ENCODE data around the gene REL. TPM values are rescaled to one million over a fixed set of nuclear protein-coding genes. Genes with fewer than 3 reads are reported as not detected.

Gene REL
- total and polyA plus RNA-seq, 9 of the 15 experiments (the other 6 are each of a cell fraction or from before 2014, with no cell fraction given), result 0.63 to 8.6 (median 6.3) TPM

GRCh38 chr2:60972889-60973656 is 91.7 kb downstream of the REL start:
- H2AFZ ChIP-seq (ENCODE audit: low read depth, low read length), result no peak overlapping the region
- no peaks in the 10 kb centered on the region for H3K9me1 ChIP-seq (ENCODE audit: control insufficient read depth, insufficient read depth, low read length)
- FAIRE-seq (no peak), ATAC-seq (no peak), DNase-seq (ENCODE audit: extremely low read depth in 1 of 4, low spot score in 3 of 4) (no peak)
- no TSS peak for BruUV-seq (replicated peaks)
- no peaks in the 10 kb centered on the region for H4K20me1 ChIP-seq (replicated peaks; ENCODE audit: control insufficient read depth, insufficient read depth, low read length)
- no peaks in the 10 kb centered on the region for H3K79me2 ChIP-seq (ENCODE audit: control insufficient read depth, insufficient read depth, low read length)
- H3K27me3 ChIP-seq (ENCODE audit: control insufficient read depth in 2 of 2, insufficient read depth in 2 of 2, low read length in 2 of 2), result no peaks in the 10 kb centered on the region
- no peaks in the 10 kb centered on the region for H3K9me3 ChIP-seq (replicated peaks; ENCODE audit: control insufficient read depth, insufficient read depth, low read depth, low read length)
- peaks cover 0 to 9% of the 10 kb centered on the region in 2 experiments; a peak in 1 of 5 replicates for H3K4me1 ChIP-seq (replicated peaks in 1 of 2; ENCODE audit: control insufficient read depth in 2 of 2, insufficient read depth in 2 of 2, low read length in 2 of 2)
- no peak overlapping the region for H3K27ac ChIP-seq (ENCODE audit: extremely low read depth, low read depth, low read length)
- ChIA-PET POLR2A (interaction anchor here (1.9 kb wide), 1 partner anchor 8 kb away, joined by 5 read pairs; no protein-coding TSS in a partner anchor), CTCF (ENCODE audit: low intra/inter-chr PET ratio) (no interaction called here)
- H3K36me3 ChIP-seq (ENCODE audit: control insufficient read depth, insufficient read depth, low read length), result no peaks in the 10 kb centered on the region
- in situ Hi-C loops (cut with MboI) (no loop called here), intact Hi-C loops (cut with micrococcal nuclease) (no loop called here)
- 62% methylated on average over 25 of the region's 32 CpGs for WGBS (ENCODE audit: insufficient coverage, low coverage, missing lambda C conversion rate)
- H3K4me2 ChIP-seq (ENCODE audit: insufficient read depth, low read length), result no peak overlapping the region
- H3K4me3 ChIP-seq, result no peak overlapping the region
- H3K9ac ChIP-seq (ENCODE audit: insufficient read depth in 1 of 2, low read depth in 2 of 2, low read length in 2 of 2), result no peak overlapping the region; a peak in 1 of 4 replicates
- TF ChIP-seq YY1 (IDR thresholded peaks at IDR 0.05; ENCODE audit: borderline replicate concordance in 1 of 3, control insufficient read depth in 1 of 3, extremely low read depth in 1 of 3, insufficient read depth in 3 of 3, insufficient read length in 1 of 3, insufficient replicate concordance in 2 of 3, low read depth in 1 of 3, low read length in 2 of 3), result no peak
- no peak for TF ChIP-seq DMBX1 (CRISPR knock-in tag; IDR thresholded peaks at IDR 0.05; ENCODE audit: borderline replicate concordance)
- TF ChIP-seq ILK (tag; IDR thresholded peaks at IDR 0.05; ENCODE audit: borderline replicate concordance, low read depth), result no peak
- TF ChIP-seq, protein P1, sequence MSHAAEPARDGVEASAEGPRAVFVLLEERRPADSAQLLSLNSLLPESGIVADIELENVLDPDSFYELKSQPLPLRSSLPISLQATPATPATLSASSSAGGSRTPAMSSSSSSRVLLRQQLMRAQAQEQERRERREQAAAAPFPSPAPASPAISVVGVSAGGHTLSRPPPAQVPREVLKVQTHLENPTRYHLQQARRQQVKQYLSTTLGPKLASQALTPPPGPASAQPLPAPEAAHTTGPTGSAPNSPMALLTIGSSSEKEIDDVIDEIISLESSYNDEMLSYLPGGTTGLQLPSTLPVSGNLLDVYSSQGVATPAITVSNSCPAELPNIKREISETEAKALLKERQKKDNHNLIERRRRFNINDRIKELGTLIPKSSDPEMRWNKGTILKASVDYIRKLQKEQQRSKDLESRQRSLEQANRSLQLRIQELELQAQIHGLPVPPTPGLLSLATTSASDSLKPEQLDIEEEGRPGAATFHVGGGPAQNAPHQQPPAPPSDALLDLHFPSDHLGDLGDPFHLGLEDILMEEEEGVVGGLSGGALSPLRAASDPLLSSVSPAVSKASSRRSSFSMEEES (CRISPR knock-in tag; IDR thresholded peaks at IDR 0.05), result no peak
- no peak for TF ChIP-seq WHSC1 (IDR thresholded peaks at IDR 0.05; ENCODE audit: low read length)
- TF ChIP-seq BRF1 (IDR thresholded peaks at IDR 0.05; ENCODE audit: borderline replicate concordance, extremely low read depth, insufficient read length), result no peak
- TF ChIP-seq MBD2 (IDR thresholded peaks at IDR 0.05; ENCODE audit: borderline replicate concordance, low read depth), result no peak
- TF ChIP-seq, protein P2, sequence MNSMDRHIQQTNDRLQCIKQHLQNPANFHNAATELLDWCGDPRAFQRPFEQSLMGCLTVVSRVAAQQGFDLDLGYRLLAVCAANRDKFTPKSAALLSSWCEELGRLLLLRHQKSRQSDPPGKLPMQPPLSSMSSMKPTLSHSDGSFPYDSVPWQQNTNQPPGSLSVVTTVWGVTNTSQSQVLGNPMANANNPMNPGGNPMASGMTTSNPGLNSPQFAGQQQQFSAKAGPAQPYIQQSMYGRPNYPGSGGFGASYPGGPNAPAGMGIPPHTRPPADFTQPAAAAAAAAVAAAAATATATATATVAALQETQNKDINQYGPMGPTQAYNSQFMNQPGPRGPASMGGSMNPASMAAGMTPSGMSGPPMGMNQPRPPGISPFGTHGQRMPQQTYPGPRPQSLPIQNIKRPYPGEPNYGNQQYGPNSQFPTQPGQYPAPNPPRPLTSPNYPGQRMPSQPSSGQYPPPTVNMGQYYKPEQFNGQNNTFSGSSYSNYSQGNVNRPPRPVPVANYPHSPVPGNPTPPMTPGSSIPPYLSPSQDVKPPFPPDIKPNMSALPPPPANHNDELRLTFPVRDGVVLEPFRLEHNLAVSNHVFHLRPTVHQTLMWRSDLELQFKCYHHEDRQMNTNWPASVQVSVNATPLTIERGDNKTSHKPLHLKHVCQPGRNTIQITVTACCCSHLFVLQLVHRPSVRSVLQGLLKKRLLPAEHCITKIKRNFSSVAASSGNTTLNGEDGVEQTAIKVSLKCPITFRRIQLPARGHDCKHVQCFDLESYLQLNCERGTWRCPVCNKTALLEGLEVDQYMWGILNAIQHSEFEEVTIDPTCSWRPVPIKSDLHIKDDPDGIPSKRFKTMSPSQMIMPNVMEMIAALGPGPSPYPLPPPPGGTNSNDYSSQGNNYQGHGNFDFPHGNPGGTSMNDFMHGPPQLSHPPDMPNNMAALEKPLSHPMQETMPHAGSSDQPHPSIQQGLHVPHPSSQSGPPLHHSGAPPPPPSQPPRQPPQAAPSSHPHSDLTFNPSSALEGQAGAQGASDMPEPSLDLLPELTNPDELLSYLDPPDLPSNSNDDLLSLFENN (IDR thresholded peaks at IDR 0.05; ENCODE audit: low read depth in 2 of 2, low read length in 2 of 2), result no peak
- no peak for TF ChIP-seq RBM17 (IDR thresholded peaks at IDR 0.05; ENCODE audit: borderline replicate concordance, low read depth, low read length)
- no peak for TF ChIP-seq RCOR1 (IDR thresholded peaks at IDR 0.05; ENCODE audit: borderline replicate concordance in 1 of 2, low read depth in 2 of 2, low read length in 2 of 2)
- no peak for TF ChIP-seq SRSF9 (IDR thresholded peaks at IDR 0.05; ENCODE audit: borderline replicate concordance, low read depth, low read length)
- TF ChIP-seq ZNF384 (IDR thresholded peaks at IDR 0.05; ENCODE audit: low read depth, low read length), result no peak
- TF ChIP-seq THRAP3 (IDR thresholded peaks at IDR 0.05; ENCODE audit: borderline replicate concordance), result no peak
- TF ChIP-seq HNRNPUL1 (IDR thresholded peaks at IDR 0.05; ENCODE audit: low read length), result no peak
- TF ChIP-seq FOXK1 (CRISPR knock-in tag; IDR thresholded peaks at IDR 0.05; ENCODE audit: borderline replicate concordance), result no peak
- no peak for TF ChIP-seq ILF3 (IDR thresholded peaks at IDR 0.05; ENCODE audit: borderline replicate concordance)
